ENCODE measurements around the gene GTPBP2.
"Not testable (repeated sequence)": the region's sequence is repeated elsewhere in the genome, so short reads cannot be mapped to it uniquely, and the experiment has no call there.

Gene GTPBP2

DNA sequence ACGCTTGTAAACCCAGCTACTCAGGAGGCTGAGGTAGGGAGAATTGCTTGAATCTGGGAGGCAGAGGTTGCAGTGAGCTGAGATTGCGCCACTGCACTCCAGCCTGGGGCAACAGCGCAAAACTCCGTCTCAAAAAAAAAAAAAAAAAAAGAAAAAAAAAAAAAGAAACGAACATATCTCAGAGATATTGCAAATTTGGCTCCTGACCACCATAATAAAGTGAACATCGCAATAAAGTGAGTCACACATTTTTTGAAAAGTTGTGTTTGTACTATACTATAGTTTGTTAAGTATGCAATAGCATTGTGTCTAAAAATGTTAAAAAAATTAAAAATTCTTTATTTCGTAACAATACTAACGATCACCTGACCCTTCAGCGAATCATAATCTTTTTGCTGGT is 29.1 kb upstream of the GTPBP2 start:
- DNase-seq = no peak

DNA sequence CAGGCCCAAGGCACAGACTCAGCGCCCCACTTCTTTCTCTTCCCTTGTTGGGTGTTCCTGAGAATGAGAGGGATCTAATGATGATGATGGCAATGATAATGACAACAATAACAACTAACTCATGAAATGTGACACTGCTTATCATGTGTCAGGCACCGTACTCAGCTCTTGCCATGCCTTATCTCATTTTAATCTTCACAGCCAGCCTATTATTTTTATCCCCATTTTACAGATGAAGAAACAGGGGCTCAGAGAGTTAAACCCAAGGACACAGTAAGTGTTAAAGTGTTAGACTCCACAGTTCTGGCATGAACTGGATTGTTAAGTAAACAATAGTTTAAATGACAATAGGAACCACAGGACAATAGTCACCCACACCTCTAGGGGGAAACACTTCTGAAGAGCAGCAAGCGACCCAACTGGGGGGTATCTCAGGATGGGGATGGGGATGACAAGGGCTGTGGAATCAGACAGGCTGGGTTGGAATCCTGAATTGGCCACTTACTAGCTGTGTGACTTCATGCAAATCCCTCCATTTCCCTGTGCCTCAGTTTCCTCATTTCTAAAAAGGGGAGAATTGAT is 28.2 kb upstream of the GTPBP2 start:
- DNase-seq = no peak

DNA sequence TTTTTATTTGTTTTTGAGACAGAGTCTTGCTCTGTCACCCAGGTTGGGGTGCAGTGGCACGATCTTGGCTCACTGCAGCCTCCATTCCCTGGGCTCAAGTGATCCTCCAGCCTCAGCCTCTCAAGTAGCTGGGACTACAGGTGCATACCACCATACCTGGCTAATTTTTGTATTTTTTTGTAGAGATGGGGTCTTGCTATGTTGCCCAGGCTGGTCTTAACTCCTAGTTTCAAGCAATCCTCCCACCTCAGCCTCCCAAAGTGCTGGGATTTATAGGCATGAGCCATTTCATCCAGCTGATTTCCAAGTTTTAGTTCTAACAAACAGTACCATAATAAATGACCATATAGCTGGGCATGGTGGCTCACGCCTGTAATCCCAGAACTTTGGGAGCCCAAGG is 23.8 kb upstream of the GTPBP2 start:
- DNase-seq = not testable (repeated sequence)

DNA sequence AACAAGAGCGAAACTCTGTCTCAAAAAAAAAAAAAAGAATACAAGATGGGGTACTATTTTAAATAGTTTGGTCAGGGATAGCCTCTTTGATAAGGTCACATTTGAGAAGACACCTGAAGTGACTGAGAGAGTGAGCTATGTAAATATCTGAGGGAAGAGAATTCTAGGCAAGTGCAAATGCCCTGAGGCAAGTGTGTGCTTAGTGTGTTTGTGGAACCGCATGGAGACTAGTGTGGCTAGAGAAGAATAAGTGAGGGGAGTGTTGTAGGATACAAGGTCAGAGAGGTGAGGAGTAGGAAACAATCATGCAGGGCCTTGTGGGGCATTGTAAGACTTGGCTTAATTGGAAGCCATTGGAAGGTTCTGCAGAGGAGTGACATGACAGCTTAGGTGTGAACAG is 19.2 kb upstream of the GTPBP2 start:
- no peak for DNase-seq

DNA sequence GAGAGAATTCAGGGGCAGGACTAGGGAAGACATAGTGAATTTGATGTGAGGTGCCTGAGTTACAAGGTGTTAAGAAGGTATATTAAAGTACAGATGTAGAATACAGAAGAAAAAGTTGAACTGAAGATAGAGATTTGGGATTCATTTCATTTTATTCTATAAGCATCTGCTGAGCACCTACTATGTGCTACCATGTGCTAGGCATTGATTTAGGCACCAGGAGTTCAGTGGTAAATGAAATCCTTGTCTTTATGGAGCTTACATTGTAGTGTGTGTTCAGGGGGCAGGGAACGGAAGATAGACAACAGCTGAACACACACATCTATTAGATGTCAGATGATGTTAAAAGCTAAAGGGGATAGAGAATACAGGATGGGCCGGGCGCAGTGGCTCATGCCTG is 18.5 kb upstream of the GTPBP2 start:
- DNase-seq = no peak

DNA sequence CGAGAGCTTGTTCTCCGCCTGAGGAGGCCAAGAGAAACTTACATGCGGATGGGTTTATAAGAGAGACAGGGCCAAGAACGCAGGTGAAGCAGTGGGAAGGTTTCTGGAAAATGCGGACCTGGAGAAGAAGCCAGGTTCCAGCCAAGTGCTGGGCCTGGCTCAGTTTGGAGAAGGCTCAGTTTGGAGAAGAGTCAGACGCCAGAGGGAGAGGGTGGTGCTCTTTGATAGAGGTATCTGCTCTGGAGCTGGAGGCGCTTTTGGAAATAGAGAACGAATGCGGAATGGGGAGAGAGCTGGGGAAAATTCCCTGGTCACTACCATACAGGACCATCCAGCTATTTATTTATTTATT is 16.5 kb upstream of the GTPBP2 start:
- no peak for DNase-seq

DNA sequence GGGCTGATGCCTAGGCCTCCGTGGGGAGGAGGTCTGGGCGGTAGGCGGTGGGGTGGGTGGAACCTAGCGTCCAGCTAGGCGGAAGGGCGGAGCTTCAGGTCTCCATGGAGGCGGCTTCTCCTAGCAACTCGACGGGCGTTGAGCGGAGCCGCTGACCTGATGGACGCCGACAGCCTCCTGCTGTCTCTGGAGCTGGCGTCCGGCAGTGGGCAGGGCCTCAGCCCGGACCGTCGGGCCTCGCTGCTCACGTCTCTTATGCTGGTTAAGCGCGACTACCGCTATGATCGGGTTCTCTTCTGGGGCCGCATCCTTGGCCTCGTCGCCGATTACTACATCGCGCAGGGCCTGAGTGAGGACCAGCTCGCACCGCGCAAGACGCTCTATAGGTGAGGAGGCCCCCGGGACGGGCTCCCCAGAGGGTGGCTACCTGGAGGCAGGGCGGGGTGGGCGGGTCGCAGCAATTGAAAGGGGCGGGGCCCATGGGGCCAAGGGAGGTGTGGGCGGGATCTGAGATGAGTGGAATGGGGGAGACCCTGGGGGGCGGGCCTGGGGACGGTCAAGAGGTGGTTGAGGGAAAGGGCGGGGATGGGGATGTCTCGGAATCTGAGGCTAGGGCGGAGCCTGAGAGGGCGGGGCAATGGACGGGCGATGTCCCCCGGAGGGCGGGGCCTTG is 16.0 kb upstream of the GTPBP2 start, which contains the start of gene RSPH9:
RSPH9 (plus strand) TSS at position 97 of the 673 bp plus-strand sequence; CDS start at position 160, 63 bp downstream.
- DNase-seq = peak; percentile 24 to 62 (median 45)

DNA sequence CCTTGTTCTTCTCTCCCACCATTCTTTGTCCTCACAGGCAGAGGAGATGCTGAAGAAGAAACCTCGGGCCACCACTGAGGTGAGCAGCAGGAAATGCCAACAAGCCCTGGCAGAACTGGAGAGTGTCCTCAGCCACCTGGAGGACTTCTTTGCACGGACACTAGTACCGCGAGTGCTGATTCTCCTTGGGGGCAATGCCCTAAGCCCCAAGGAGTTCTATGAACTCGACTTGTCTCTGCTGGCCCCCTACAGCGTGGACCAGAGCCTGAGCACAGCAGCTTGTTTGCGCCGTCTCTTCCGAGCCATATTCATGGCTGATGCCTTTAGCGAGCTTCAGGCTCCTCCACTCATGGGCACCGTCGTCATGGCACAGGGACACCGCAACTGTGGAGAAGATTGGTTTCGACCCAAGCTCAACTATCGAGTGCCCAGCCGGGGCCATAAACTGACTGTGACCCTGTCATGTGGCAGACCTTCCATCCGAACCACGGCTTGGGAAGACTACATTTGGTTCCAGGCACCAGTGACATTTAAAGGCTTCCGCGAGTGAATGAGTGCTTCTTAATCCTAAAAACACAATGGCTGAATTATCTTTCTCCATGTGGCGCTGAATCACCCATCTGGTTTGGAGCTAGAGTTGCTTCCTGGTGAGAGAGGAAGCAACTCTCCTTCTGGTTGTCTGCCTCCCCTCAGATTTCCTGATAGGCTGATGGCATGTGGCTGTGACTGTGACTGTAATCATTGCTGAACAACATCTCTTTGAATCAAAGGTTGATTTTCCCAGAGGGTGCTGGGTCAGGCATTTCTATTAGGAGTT is 11.1 kb upstream of the GTPBP2 start:
- DNase-seq = no peak

DNA sequence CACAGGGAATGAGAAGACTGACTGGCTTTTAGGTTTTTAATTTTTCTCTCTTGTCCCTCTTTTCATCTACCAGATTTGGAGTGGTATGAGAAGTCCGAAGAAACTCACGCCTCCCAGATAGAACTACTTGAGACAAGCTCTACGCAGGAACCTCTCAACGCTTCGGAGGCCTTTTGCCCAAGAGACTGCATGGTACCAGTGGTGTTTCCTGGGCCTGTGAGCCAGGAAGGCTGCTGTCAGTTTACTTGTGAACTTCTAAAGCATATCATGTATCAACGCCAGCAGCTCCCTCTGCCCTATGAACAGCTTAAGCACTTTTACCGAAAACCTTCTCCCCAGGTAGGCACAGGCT is 7.2 kb upstream of the GTPBP2 start:
- peak in 1 of 5 experiments; percentile 42 for DNase-seq

DNA sequence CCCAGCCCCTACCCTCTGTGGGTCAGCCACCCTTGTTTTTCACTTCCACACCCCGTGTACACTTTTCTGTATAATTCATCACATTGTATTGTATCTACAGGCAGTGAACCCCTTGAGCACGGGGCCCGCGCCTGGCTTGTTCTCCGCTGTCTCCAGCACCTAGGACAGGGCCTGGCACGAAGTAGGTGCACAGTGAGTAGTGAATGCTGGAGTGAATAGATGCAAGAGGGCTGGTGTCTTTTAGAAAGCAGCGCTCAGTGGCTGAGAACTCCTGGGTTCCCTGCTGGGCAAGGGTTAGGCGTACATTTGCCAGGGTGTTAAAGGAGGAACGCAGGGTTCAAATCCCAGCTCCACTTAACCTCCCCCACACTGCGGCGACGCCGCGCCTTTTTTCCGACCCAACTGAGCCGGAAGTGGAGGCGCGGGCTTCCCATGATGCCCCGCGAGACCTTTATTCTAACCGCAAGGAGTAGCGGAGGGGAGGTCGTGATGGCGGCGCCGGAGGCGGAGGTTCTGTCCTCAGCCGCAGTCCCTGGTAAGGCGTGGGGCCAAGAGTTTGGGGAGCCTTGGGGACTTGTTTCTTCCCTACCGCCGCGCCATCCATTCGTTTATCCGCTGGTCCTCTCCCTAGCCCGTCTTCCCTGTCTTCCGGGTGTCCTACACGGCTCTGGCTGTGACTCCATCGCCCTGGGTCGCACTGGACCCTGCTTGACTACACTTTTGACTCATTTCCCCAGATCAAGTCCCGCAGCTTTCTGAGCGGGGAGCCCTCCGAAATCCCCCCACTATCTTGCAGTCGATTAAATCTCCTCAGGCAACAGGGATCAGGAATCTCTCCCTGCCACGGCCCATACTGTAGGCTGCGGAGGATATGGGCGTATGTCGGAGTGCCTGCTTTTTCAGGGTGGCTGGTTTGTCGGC is 6.6 kb upstream of the GTPBP2 start, which contains the start of gene MAD2L1BP:
MAD2L1BP (plus strand) TSS at position 454 of the 921 bp plus-strand sequence; CDS start at position 490, 36 bp downstream.
- DNase-seq = peak; percentile 72 to 91 (median 81)

DNA sequence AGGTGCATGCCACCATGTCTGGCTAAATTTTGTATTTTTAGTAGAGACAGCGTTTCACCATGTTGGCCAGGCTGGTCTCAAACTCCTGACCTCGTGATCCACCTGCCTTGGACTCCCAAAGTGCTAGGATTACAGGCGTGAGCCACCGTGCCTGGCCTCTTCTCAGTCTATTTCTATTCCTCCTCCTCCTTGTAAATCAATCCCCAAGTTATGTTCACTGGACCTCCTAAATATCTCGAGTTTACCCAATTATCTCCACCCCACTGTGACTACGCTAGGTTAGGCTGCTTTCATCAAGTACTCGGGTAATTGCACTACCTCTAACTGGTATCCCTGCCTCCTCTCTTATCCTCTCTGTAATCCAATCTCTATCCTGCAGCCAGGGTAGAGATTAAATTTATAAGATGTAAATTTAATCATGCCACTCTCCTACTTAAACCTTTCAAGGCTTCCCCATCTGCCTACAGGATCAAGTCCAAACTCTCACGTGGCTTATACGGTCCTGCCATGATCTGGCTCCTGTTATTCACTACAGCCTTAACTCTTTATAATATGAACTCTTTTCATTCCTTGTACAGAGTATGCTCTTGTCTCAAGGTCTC is 5.7 kb upstream of the GTPBP2 start:
- no peak for DNase-seq

DNA sequence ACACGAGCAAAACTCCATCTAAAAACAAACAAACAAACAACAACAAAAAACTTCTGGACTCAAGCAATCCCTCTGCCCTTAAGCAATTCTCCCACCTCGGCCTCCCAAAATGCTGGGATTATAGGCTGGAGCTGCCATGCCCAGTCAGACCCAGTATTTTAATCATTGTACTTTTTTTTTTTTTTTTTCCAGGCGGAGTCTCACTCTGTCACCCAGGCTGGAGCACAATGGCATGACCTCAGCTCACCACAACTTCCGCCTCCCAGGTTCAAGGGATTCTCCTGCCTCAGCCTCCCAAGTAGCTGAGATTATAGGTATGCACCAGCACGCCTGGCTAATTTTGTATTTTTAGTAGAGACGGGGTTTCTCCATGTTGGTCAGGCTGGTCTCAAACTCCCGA is 3.9 kb upstream of the GTPBP2 start:
- DNase-seq = not testable (repeated sequence)

DNA sequence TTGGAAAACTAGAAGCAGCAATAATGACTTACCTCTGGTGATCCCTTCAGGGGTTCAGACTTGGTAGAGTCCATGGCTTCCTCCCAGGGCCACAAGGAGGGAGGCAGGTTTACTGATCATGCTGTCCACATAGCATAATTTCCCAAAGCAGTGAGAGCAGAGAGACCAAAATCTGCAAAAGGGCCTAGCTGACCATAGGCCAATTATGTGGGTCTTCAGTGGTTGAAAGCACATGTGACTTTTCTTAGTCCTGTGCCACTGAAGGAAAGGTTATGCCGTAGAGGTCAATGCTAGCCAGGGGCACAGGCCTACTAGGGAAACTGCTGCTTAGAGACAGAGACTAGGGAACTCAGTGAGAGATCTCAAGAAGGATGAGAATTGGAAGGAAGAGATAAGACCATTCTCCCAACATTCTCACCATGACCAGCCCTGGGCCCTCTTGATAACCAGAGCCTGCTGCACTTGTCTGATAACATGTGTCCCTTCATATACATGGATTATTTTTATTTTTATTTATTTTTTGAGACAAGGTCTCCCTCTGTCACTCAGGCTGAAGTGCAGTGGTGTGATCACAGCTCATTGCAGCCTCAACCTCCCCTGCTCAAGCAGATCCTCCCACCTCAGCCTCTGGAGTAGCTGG is 2.0 kb upstream of the GTPBP2 start:
- DNase-seq = no peak

DNA sequence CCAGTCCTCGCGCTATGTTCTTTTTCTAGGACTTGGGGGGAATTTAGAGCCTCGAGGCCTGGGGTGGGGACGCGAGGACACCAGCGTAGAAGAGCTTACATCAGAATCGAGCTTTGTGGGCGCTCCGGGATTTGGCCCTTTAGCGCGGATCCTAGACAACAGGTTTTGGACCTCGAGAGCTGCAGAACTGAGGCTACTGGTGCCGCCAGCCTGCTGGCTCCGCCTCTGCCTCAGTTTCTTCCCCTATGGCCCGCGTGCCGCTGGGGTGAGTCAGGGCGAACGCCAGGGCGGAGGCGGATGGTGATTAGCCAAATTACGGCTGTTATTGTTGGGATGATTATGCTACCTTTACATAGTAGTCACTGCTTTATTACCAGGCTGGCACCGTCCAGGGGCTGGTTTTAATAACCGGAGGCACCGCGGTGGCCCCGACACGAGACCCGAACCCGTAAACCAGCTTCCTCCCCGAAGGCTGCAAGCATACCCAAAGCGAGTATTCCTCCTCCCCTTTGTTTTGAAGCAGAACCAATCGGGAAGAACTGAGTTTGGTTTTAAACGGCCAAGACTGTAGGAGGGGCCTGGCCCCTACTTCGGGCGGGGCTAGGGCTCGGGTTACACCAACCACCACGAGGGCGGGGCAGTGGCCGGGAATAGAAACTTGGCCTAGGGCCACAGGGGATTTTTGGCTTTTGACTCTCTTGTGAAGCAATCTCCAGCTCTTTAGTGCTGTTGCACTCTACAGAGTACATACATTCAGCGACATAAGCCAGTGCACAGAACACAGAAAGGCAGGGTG is 639 bp upstream of the GTPBP2 start:
- peak; percentile 69 to 96 (median 83) for DNase-seq

DNA sequence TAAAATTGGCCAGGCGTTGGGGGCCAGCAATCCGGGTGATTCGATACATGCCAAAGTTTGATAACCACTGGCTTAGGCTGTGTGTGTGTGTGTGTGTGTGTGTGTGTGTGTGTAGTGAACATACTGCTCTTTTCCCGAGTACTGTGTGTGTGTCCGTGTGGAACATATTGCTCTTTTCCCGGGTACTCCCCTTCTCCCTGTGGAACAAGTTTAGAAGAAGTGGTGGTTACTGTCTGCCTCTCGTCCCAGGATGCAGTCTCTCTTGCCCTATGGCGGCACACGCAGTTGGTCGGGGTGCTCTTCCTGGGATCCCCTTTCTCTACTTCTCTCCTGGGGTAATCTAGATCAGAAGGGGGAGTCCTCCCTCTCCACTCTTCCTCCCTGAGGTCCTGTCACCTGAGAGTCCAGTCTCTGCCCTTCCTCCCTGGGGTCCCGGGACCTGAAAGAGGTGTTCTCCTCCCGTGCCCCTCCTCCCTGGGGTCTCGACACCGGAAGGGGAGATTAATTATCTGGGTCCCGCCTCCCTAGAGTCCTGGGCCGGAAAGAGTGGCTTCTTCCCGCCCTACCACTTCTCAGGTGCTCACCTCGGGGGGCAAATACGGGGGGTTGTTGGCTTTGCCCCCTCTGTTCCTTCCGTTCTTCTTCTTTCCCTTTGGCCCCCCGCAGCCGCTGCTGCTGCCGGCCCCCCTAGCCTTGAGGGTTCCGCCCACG is 516 bp downstream of the GTPBP2 start:
- peak in 4 of 5 experiments; percentile 22 to 77 (median 42) for DNase-seq

DNA sequence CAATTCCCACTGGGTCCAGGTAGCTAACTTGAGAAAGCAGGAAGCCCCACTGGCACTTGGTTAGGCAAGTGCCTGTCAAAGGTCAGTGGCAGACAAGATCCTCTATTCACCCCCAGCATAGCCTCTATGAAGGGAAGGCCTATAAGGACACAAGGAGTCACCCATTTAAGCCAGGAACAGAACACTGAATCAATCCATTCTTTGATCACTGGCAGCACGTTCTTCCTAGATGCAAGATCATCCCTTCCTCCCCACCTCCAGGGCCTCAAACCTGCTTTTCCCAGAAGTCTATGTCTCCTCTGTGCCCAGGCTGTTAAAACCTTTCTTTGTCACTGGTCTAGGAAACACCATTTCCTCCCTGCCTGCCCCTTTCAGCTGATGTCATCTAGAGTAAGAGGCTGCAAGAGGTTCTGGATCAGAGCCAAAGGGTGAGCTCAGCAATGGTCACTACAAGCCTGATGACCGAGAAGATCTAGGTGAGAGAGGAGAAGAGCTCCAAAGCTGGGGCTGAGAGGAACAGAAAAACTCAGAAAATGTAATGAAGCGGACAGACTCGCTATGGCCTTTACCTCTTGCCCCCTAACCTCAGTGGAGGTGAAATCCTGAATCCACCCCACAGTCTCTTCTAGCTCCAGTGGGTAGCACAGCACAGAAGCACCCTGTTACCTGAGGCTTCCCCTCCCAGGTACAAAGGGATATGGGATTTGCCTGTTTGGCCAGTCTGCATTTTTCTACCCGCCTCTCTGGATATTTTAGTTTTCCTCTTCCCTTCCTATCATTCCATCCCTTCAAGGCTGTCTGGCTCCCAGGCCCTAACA is 1.8 kb downstream of the GTPBP2 start:
- DNase-seq = no peak

DNA sequence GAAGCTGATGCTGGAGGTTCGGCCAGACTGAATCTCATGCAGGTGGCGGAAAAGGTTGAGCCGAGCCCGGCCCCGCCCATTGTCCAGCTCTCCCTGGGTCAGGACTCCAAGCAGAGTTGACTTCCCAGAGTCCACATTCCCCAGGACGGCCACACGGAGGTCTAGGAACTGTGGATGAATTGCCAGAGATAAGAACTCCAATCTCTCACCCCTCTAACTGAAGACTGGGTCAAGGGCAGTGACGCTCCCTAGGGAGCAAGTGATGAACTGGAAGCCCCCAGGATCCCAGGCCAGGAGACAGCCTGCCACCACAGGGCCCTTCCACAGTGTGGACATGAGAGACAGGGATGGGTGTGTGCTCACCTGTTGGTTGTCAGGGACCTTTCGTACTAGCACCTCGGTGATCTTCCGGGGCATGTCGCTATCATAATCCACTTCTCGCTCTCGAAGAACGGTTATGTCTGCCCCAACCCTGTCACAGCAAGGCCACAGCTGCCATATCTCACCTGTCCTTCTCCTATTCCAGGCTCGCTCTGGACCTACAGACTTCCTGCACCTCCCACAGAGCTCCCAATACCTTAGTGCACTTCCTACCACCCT is 3.6 kb downstream of the GTPBP2 start:
- no peak for DNase-seq

DNA sequence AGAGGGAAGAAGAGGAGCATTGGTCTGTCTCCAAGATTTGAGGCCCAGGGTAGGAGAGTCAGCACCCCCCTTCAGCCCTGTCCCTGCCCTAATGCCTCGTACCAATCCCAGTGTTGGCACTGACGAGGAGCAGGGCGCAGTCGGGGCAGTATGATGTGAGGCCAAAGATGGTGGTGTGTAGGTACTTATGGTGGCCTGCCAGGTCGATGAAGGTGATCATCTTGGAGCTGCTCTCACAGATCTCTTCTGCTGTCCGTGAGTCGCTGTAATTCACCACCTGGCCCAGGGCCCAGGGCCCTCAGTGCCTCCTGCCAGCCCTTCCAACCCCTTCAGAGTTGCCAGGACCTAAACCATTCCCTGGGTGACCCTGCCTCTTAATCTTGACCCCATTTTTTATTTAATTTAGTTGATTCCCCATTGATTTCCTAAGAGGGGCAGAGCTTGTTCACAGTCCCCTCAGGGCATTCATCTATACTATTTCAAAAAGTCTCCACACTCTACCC is 4.2 kb downstream of the GTPBP2 start:
- DNase-seq = no peak
